ENCODE results near the gene HMGB4. TPM values are rescaled to one million over a fixed set of nuclear protein-coding genes. Genes with fewer than 3 reads are reported as not detected.

HMGB4 gene
- total RNA-seq, result not detected

- no peaks in the 10 kb centered on the region for H3K27me3 ChIP-seq (replicated peaks; ENCODE audit: insufficient read depth)
- H3K27ac ChIP-seq, result no peak within 1 kb of the TSS
- H3K9me3 ChIP-seq, result no peaks in the 10 kb centered on the region
- no peak for TF ChIP-seq CTCF (IDR thresholded peaks at IDR 0.05)
- H3K4me3 ChIP-seq, result no peak within 1 kb of the TSS
- H3K4me1 ChIP-seq (ENCODE audit: control insufficient read depth in 1 of 2, low read depth in 2 of 2), result no peaks in the 10 kb centered on the region
- ATAC-seq (ENCODE audit: insufficient number of reproducible peaks, low FRiP score, low read depth) (no peak), DNase-seq (ENCODE audit: low spot score) (no peak)
- no peaks in the 10 kb centered on the region for H3K36me3 ChIP-seq
Measured at GRCh38 chr1:33863779-33864178, at the start of gene HMGB4. TSS of gene HMGB4 (plus strand) at chr1:33864079. CDS start at chr1:33864192, 113 bp downstream.

- H3K27me3 ChIP-seq (replicated peaks; ENCODE audit: insufficient read depth), result no peaks in the 10 kb centered on the region
- no peak for TF ChIP-seq CTCF (IDR thresholded peaks at IDR 0.05)
- no peak for DNase-seq (ENCODE audit: low spot score)
Measured at GRCh38 chr1:33814166-33814565, 49.7 kb upstream of the HMGB4 start.

DNA sequence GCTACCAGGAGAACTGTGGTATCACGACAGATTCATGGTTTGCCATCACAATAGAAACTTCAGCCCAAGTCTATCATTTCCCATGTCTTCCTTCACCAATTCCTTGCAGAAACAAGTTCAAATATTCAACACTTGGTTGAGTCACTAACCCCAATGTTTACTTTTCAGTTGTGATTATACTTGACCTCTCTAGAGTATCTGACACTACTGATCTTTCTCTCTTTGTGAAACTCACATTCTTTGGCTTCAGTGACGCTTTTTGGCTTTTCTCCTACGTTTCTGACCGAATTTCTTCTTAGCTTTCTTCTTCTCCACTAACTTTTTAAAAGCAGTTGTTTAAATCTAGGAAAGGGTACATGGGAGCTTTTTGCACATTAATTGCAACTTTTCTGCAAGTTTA lies 48.8 kb upstream of the HMGB4 start:
- Histone ChIP-seq H3K27ac (no peak overlapping the region), H3K9me3 (no peaks in the 10 kb centered on the region), H3K4me1 (ENCODE audit: control insufficient read depth in 1 of 2, low read depth in 2 of 2) (no peaks in the 10 kb centered on the region), H3K27me3 (replicated peaks; ENCODE audit: insufficient read depth) (no peaks in the 10 kb centered on the region), H3K4me3 (no peak overlapping the region), H3K36me3 (no peaks in the 10 kb centered on the region)
- DNase-seq (ENCODE audit: low spot score) (no peak), ATAC-seq (ENCODE audit: insufficient number of reproducible peaks, low FRiP score, low read depth) (no peak)
- TF ChIP-seq CTCF (IDR thresholded peaks at IDR 0.05), result no peak

More at GRCh38 chr1:33814166-33814565, 49.7 kb upstream of the HMGB4 start:
- Histone ChIP-seq H3K4me1 (ENCODE audit: control insufficient read depth in 1 of 2, low read depth in 2 of 2) (no peaks in the 10 kb centered on the region), H3K36me3 (no peaks in the 10 kb centered on the region), H3K4me3 (no peak overlapping the region), H3K9me3 (no peaks in the 10 kb centered on the region), H3K27ac (no peak overlapping the region)
- no peak for ATAC-seq (ENCODE audit: insufficient number of reproducible peaks, low FRiP score, low read depth)

DNA sequence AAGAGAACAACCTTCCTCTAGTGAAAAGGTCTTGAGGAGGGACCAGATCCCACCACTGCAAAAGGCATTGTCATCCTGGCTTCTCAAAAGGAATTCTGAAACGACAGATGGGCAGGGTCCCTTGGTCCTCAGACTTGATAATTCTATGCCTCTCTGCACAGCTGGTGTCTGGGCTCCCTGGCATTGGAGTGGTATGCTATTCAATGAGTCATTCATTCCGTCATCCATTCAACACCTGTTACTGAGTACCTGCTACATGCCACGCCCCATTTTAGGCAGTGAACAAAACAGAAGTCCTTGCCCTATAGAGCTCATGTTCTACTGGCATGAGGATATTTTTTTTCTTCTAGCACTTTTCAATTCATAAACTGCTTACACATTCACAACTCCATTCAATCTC lies 45.8 kb upstream of the HMGB4 start:
- H3K27ac ChIP-seq, result no peak overlapping the region
- H3K4me3 ChIP-seq, result no peak overlapping the region
- DNase-seq (ENCODE audit: low spot score) (no peak), ATAC-seq (ENCODE audit: insufficient number of reproducible peaks, low FRiP score, low read depth) (no peak)
- H3K36me3 ChIP-seq, result no peaks in the 10 kb centered on the region
- no peaks in the 10 kb centered on the region for H3K4me1 ChIP-seq (ENCODE audit: control insufficient read depth in 1 of 2, low read depth in 2 of 2)
- H3K27me3 ChIP-seq (replicated peaks; ENCODE audit: insufficient read depth), result no peaks in the 10 kb centered on the region
- H3K9me3 ChIP-seq, result no peaks in the 10 kb centered on the region
- TF ChIP-seq CTCF (IDR thresholded peaks at IDR 0.05), result no peak

DNA sequence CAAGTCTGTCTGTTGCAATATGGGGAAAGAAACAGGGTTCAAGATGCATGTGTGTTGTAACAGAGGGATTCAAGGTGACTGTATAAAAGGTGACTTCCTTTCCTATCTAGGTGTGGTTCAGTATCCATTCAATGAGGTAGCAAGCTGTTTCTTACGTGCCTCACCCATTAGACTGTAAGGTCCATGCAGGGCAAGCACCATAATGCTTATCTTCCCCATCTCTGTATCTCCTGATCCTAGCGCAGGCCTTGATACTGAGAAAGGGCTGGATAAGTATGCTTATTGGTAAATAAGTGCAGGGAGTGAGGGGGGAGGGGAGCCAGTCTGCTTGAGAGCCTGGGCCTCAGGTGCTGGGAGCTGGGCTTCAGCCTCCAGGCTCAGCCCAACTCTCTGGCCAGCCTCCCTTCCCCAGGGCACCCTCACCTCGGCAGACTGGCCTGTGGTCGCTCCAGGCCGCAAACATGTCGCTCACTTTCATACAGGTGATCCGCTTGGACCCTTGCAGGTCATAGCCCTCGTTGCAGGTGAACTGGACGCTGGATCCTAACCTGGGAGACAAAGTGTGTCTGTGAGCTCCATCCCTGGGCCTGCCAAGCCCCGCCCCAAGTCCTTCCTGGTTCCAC lies 44.5 kb upstream of the HMGB4 start:
- H3K4me1 ChIP-seq (ENCODE audit: control insufficient read depth in 1 of 2, low read depth in 2 of 2), result no peaks in the 10 kb centered on the region
- H3K4me3 ChIP-seq, result no peak overlapping the region
- H3K9me3 ChIP-seq, result no peaks in the 10 kb centered on the region
- no peak for ATAC-seq (ENCODE audit: insufficient number of reproducible peaks, low FRiP score, low read depth)
- no peaks in the 10 kb centered on the region for H3K36me3 ChIP-seq
- H3K27ac ChIP-seq, result no peak overlapping the region
- H3K27me3 ChIP-seq (replicated peaks; ENCODE audit: insufficient read depth), result no peaks in the 10 kb centered on the region
- no peak for TF ChIP-seq CTCF (IDR thresholded peaks at IDR 0.05)
- DNase-seq (ENCODE audit: low spot score), result no peak
